CD4-positive, alpha-beta T cell treated with Interleukin-4 for 1 hour (primary cell): Measurements from ENCODE around the gene NAA16.
"Not testable (repeated sequence)": the region's sequence is repeated elsewhere in the genome, so short reads cannot be mapped to it uniquely, and the experiment has no call there.

Experiments
- DNase-seq, 2 donors: peaks; one replicate each; pipeline ENCODE4 v3.0.0-alpha.2; 2020 to 2022

NAA16 gene

DNA sequence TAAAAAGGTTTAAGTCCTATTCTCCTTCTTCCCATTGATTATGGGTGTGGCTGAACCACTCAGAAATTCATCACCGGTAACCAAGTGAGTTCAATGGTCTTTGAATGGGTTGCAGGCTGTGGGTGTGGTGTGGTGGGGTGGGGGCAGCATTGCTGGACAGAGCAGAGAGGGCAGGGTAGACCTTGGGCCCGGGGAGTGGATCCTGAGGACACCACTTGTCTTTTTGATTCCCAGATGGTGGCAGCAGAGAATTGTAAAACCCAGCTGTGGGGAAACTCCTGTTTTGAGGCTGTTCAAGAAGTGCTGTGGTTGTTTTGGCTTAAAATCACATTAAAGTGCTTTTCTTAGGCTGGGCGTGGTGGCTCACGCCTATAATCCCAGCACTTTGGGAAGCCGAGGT is 100.5 kb downstream of the NAA16 start:
- peak; percentile 28 to 52 for DNase-seq

DNA sequence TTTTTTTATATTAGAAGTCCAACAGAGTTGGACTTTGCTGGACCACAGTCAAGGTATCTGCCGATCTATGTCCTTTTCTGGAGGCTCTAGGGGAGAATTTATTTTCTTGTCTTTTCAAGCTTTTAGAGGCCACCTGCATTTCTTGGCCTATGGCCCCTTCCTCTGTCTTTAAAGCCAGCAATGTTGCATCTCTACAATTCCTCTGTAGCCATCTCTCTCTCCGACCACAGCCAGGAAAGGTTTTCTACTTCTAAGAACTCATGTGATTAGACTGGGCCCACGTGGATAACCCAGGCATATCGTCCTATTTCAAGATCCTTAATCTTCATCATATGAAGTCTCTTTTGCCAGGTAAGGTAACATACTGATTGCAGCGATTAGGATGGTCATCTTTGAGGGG is 102.8 kb downstream of the NAA16 start:
- DNase-seq = no peak

DNA sequence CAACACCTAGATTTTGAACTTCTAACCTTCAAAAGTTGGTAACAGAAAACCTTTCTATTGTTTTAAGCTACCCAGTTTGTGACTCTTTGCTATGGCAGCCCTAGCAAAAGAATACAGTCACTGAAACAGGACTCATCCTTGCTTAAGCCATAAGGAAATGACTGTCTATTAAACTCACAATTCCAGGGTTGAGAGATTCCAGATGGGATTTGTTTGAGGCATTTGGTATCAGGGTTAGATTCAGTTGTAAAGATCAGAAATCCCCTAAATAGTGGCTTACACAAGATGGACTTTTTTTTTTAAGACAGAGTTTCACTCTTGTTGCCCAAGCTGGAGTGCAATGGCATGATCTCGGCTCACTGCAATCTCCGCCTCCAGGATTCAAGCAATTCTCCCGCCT is 105.2 kb downstream of the NAA16 start:
- DNase-seq = no peak

DNA sequence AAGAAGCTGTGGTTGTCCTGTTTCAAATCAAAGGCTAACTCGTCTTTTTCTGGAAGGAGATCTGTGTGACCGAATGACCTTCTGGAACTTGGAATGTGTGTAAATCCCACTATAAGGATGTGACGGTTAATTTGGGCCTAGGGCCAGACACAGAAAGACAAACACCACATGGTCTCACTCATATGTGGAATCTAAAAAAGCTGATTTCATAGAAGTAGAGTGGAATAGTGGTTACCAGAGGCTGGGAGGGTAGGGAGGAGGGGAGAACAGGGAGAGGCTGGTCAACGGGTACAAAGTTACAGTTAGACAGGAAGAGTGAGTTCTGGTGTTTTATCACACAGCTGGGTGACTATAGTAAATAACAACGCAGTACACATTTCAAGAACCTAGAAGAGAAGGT is 107.0 kb downstream of the NAA16 start:
- DNase-seq = no peak

DNA sequence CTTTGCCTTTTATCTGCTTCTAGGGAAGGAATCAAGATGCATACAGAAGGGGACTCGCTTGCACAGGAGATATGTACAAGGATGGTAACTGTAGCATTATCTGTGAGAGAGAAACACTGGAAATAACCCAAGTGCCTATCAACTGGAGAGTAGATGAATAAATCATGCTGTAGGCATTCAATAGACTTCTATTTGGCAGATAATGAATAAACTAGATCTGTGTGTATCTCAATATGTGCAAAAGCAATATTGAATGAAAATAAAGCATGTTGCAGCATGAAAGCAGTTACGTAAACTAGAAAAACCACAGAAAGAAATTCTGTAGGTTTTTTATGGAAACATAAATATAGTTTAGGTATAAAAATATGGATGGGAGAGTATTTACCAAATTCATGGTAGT is 107.7 kb downstream of the NAA16 start:
- no peak for DNase-seq

DNA sequence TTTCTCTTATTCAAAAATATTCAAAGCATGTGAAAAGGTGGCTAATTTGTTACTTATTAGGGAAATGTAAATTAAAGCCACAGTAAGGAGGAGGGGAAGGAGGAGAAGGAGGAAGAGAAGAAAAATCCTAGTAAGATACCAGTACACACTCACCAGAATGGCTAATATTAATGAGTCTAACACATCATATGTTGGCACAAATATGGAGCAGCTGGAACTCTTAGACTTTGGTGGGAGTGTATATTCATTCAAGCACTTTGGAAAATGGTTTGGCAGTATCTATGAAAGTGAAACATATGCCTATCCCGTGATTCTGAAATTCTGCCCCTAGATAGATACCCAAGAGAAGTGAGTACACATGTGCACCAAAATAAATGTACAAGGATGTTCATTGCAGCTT is 108.1 kb downstream of the NAA16 start:
- DNase-seq = no peak

DNA sequence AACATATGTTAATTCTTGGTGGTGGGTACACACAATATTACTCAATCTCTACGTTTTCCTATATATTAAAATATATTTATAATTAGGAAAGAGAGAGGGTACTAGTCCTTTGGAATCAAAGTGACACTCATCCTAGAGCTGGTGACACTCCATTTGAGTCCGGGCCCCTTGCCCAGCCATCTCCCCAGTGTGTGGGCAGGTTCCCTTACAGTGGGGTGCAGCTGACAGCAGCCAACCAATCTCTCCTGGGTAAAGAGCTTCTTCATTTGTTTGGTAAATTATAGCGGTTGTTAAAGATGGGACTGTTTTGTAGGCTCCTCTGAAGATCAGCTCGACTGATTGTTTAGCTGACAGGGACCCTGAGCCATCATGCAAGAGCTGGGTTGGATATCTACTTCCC is 109.1 kb downstream of the NAA16 start:
- no peak for DNase-seq

DNA sequence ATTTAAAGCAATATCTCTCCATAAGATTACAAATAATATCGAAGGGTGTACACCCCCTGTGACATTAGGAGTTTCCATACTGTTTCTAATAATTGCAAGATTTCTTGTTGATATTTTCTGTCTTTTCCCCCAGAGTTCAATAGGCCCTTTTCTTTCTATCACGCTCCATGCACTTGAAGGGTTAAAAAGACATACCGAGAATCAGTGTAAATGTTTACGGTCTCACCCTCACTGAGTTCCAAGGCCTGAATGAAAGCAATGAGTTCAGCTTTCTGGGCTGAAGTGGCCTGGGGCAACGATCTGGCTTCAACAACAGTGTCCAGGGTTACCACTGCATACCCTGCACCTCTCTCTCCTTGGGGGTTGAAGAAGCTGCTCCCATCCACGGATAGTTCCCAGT is 110.3 kb downstream of the NAA16 start:
- DNase-seq = not testable (repeated sequence)

DNA sequence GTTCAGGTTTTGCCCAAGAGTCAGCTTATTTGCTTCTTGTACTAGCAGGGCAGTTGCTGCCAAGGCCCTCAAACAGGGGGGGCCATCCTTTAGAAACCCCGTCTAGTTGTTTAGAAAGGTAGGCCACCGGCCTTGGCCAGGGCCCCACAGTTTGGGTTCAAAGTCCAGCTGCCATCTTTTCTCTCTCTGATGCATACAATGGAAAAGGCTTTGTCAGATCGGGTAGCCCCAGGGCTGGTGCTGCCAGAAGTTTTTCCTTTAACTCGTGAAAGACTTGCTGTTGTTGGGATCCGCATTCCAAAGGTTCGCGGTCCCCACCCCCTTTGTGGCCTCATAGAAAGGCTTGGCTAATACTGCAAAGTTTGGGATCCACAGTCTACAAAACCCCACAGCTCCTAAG is 110.9 kb downstream of the NAA16 start:
- DNase-seq = not testable (repeated sequence)

DNA sequence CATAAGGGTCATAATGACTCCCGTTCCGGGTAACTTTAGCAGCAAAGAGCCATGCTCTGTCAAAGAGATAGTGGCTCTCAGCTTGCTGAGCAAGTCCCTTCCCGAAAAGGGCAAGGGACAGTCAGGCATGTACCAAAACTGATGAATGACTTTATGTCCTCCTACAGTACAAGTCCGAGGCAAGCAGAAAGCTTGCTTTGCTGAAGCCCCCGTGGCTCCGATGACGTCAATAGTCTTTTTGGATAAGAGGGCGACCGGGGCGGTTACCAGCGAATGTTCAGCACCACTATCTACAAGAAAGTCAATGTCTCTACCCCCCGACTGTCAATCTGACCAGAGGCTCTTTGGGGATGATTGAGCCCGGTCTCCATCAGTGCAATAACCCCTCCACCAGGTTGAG is 112.2 kb downstream of the NAA16 start:
- DNase-seq = not testable (repeated sequence)

DNA sequence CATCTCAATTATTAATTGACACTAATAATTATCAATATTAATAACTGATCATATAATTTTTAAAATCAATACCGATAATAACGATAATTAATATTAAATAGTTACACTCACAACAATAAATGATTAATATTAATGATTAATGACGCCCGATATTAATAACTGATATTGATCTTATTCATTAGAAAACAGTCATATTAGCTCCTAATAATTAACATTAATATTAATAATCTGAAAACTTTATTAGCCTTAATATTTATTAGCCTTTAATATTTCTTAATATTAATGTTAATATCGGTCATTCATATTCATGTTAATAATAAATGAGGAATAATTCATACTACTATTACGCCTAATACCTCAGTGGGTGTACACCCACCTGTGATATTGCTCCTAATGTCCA is 113.6 kb downstream of the NAA16 start:
- not testable (repeated sequence) for DNase-seq

DNA sequence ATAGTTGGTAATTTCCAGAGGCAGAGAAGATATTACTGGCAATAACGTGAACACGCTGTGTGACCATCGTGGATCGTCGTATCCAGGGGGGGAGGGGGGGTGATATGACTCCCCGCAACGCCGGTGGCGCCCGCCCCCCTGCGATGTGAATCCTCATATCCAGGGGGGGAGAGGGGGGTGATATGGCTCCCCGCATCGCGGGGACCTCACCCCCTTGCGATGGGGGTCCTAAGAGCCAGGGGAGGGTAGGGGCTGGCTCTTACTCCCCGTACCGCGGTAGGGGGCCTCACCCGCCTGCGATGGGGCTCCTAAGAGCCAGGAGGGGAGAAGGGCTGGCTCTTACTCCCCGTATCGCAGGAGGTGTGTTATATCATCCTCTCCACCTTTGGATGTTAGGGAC is 115.0 kb downstream of the NAA16 start:
- no peak for DNase-seq
